ENCODE data around the gene DNAH17. TPM values are rescaled to one million over a fixed set of nuclear protein-coding genes. Genes with fewer than 3 reads are reported as not detected.

Gene DNAH17
- total RNA-seq, 2 experiments from 2014 or later: 0.41 to 0.45 TPM

DNA sequence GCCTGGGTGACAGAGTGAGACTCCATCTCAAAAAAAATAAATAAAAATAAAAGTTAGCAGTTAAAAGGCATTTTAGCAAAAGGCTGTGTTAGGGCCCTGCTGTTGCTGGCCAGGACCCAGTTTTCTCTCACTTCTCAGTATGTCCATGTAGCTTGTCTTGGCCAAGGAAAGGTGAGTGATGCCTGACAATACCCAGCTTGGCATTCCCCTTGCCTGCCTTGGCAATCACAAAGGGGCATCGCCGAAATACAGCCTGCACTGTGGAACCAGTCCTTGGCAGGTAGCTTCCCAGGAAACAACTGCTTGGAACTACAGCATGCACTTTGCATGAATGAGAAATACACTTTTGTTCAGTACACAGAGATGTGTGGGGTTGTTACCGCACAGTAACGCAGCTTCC, 61.7 kb downstream of the DNAH17 start:
- DNase-seq: no peak
- CTCF ChIA-PET: interaction anchor here (1.0 kb wide), 1 partner anchor 18 kb away, joined by 3 read pairs; no protein-coding TSS in a partner anchor
- H3K36me3 Mint-ChIP-seq (ENCODE audit: low read depth): no peaks in the 10 kb centered on the region
- H3K9me3 Mint-ChIP-seq: no peaks in the 10 kb centered on the region
- TF ChIP-seq, protein P1, sequence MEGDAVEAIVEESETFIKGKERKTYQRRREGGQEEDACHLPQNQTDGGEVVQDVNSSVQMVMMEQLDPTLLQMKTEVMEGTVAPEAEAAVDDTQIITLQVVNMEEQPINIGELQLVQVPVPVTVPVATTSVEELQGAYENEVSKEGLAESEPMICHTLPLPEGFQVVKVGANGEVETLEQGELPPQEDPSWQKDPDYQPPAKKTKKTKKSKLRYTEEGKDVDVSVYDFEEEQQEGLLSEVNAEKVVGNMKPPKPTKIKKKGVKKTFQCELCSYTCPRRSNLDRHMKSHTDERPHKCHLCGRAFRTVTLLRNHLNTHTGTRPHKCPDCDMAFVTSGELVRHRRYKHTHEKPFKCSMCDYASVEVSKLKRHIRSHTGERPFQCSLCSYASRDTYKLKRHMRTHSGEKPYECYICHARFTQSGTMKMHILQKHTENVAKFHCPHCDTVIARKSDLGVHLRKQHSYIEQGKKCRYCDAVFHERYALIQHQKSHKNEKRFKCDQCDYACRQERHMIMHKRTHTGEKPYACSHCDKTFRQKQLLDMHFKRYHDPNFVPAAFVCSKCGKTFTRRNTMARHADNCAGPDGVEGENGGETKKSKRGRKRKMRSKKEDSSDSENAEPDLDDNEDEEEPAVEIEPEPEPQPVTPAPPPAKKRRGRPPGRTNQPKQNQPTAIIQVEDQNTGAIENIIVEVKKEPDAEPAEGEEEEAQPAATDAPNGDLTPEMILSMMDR (IDR thresholded peaks at IDR 0.05): no peak
- no peaks in the 10 kb centered on the region for H3K4me1 Mint-ChIP-seq (ENCODE audit: low read depth)
- no peaks in the 10 kb centered on the region for H3K27me3 Mint-ChIP-seq
- no peak overlapping the region for H3K4me3 Mint-ChIP-seq
- intact Hi-C loops (cut with micrococcal nuclease): no loop called here
- ATAC-seq: no peak
- POLR2A ChIA-PET: no interaction called here
- H3K27ac Mint-ChIP-seq: no peak overlapping the region

DNA sequence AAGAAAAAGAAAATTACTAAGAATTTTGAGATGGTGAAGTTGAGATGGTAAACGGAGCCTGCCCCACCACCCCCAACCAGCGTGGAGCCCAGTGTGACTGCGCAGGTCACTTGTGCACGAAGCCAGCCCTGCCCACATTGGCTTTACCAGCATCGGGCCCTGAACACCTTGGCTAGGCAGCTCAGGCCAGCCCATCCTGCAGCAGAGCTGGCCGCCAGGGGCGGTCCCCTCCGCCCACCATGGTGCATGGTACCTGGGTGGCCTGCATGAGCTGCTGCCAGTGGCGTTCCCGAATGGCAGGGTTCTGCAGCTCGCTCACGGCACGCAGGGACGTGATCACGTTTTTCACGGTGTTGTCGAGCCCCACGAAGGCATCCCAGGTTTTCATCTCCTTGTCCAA, 62.7 kb downstream of the DNAH17 start:
- no peaks in the 10 kb centered on the region for H3K4me1 Mint-ChIP-seq (ENCODE audit: low read depth)
- CTCF ChIA-PET: no interaction called here
- intact Hi-C loops (cut with micrococcal nuclease): no loop called here

DNA sequence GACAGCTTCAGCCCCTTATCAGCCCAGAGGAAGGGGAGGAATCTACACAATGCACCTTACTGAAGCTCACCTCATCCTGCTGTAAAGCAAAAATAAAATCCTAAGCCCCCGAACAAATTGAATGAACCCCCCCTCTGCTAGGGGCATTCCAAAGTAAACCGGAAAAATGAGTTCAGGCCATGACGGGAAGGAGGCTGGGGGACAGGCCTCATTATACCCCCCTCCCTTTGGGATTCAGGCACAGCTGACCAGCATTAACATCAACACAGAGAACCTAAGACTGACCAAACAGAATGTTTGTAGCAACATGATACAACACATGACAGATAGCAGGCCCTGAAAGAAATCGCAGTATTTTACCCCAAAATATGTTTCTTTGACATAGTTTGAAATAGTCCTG, 64.2 kb downstream of the DNAH17 start:
- Mint-ChIP-seq H3K4me1 (ENCODE audit: low read depth) (no peaks in the 10 kb centered on the region), H3K27me3 (no peaks in the 10 kb centered on the region), H3K36me3 (ENCODE audit: low read depth) (no peaks in the 10 kb centered on the region), H3K9me3 (no peaks in the 10 kb centered on the region), H3K4me3 (no peak overlapping the region), H3K27ac (no peak overlapping the region)
- intact Hi-C loops (cut with micrococcal nuclease): no loop called here
- ATAC-seq (no peak), DNase-seq (no peak)
- ChIA-PET POLR2A (no interaction called here), CTCF (no interaction called here)
- TF ChIP-seq, protein P1 (IDR thresholded peaks at IDR 0.05): no peak

More for the DNA sequence above, 62.7 kb downstream of the DNAH17 start:
- TF ChIP-seq, protein P1 (IDR thresholded peaks at IDR 0.05): no peak
- POLR2A ChIA-PET: no interaction called here
- Mint-ChIP-seq H3K27ac (no peak overlapping the region), H3K9me3 (no peaks in the 10 kb centered on the region), H3K27me3 (no peaks in the 10 kb centered on the region), H3K4me3 (no peak overlapping the region), H3K36me3 (ENCODE audit: low read depth) (no peaks in the 10 kb centered on the region)
- ATAC-seq (no peak), DNase-seq (no peak)

DNA sequence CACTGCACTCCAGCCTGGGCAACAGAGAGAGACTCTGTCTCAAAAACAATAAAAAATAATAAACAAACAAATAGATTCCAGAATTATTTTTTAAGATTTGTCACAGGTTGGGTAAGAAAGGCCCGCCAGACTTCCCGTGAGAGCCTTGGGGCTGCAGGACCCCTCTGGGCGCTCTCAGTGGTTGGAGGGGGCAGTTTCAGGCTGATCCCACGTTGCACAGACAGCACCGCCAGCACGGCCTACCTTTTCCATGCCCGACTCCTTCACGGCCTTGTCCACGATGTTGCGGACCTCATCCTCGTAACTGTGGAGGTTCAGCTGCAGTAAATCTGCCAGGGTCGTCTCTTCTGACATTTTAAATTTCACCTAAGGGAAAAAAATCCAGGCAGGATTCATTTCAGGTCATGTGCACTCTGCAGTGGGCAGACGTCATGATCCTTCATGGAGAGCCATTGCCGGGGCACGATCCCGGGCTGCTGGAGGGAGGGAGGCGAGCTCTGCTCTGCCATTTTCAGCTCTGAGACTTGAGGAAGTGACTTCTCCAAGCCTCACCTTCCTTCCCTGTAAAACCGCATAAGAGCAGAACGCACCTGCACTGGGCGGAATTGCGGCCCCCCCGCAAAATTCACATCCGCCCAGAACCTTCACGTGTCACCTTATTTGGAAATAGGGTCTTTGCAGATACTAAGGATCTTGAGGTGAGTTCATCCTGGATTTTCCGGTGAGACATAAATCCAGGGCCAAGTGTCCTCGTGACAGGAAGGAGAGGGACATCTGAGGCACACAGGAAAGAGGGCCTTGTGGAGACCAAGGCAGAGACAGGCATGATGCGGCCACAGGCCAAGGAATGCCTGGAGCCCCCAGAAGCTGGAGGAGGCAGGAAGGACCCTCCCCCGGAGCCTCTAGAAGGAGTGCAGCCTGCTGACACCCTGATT, 66.8 kb downstream of the DNAH17 start:
- no peaks in the 10 kb centered on the region for H3K9me3 Mint-ChIP-seq
- ChIA-PET CTCF (no interaction called here), POLR2A (no interaction called here)
- no peaks in the 10 kb centered on the region for H3K4me1 Mint-ChIP-seq (ENCODE audit: low read depth)
- intact Hi-C loops (cut with micrococcal nuclease): no loop called here
- TF ChIP-seq, protein P1 (IDR thresholded peaks at IDR 0.05): no peak
- H3K4me3 Mint-ChIP-seq: no peak overlapping the region
- H3K27ac Mint-ChIP-seq: no peak overlapping the region
- no peaks in the 10 kb centered on the region for H3K36me3 Mint-ChIP-seq (ENCODE audit: low read depth)
- ATAC-seq (no peak), DNase-seq (no peak)
- no peaks in the 10 kb centered on the region for H3K27me3 Mint-ChIP-seq

DNA sequence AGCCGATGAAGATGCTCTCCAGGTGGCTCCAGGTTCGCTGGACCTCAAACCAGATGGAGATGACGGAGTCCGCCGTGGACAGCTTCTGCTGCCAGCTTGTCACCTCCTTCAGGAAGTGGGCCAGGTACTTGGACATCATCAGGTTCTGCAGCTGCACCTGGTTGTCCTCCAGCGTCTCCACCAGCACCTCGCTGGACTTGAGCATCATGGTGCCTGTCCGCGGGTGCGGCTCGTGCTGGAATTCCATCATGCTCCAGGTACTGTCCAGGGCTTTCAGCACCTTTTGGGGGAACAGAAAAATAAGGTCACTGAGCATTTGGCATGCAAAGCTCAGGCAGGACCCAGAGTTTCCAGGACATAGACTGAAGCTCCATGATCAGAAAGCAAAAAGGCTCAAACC, 69.7 kb downstream of the DNAH17 start:
- Mint-ChIP-seq H3K4me1 (ENCODE audit: low read depth) (no peaks in the 10 kb centered on the region), H3K4me3 (no peak overlapping the region), H3K36me3 (ENCODE audit: low read depth) (no peaks in the 10 kb centered on the region), H3K27me3 (no peaks in the 10 kb centered on the region), H3K9me3 (no peaks in the 10 kb centered on the region), H3K27ac (no peak overlapping the region)
- CTCF ChIA-PET: no interaction called here
- ATAC-seq (no peak), DNase-seq (no peak)
- TF ChIP-seq, protein P1 (IDR thresholded peaks at IDR 0.05): no peak
- intact Hi-C loops (cut with micrococcal nuclease): no loop called here
- POLR2A ChIA-PET: no interaction called here
